Measurements from ENCODE around the gene EVL.
A peak's percentile ranks its signal among the peaks of the same experiment; 100 is the strongest.

EVL gene

DNA sequence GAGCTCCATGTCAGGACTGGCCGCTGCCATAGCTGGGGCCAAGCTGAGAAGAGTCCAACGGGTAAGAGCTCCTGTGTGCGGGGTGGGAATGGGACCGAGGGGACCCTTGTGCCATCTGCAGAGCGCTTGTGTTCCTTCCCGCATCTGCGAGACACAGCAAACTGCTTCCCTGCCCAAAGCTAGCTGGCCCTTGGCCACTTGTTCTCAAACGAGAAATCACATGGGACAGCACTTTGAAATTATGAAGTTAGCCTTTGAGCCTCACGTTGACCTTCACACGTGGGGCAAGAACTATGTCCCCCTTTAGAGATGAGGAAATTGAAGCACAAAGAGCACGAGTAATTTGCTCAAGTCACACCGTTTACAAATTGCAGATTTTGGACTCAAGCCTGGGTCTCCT, 63.5 kb downstream of the EVL start:
- DNase-seq (ENCODE audit: low read depth, low spot score), result no peak

DNA sequence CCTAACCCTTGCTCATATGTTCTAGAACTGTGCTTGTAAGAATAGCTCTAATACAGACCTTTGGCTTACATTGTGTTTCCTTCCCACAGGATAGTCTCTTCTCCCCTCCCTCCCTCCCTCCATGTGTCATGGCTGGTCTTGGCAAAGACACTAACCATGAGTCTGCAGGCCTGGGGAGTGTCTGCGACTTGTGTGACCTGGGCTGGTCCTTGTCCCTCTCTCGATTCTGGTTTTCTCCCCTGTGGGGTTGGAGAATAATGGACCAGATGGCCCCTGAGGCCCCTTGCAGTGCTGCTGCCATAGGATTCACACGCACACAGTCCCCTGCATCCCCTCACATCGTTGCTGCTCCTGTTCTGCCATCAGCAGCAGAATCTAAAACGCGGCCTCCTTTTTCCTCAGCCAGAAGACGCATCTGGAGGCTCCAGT, 64.0 kb downstream of the EVL start:
- DNase-seq (ENCODE audit: low read depth, low spot score), result no peak

DNA sequence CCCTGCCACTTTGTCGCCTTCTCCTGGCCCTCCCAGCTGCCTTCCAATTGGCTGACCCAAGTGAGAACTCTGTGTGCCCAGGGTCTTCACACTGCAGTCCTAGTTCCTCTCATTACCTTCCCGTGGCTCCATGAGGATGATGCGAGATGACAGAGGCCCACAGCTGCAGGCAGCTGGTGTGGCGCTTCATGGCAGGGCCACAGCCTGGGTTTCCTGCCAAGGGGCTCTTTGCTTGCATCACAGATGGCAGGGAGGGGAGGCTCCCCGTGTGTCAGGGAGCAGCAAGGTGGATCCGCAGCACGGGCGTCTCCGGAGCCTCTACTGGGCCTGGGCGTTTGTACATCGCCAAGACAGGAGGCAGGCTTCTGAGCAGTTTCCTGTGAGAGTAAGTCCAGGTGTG, 65.3 kb downstream of the EVL start:
- no peak for DNase-seq (ENCODE audit: low read depth, low spot score)

DNA sequence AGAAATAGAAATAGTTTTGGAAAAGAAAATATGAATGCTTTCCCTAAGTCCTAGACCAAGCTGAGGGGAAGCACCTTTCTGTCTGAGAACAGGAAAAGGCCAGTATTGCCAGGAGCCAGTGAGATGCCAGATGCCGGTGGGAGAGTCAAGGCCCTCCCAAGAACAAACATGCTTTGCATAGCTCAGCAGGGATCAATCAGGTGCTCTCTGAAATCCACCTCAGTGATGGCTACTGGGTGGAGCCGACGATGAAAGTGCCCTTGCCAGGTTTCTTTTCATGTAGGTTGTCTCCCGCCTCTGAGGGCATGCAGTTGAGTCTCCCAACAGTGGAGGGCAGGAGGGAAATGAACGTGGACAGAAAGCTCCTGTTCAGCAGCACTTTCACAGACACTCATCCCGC, 66.0 kb downstream of the EVL start:
- no peak for DNase-seq (ENCODE audit: low read depth, low spot score)

DNA sequence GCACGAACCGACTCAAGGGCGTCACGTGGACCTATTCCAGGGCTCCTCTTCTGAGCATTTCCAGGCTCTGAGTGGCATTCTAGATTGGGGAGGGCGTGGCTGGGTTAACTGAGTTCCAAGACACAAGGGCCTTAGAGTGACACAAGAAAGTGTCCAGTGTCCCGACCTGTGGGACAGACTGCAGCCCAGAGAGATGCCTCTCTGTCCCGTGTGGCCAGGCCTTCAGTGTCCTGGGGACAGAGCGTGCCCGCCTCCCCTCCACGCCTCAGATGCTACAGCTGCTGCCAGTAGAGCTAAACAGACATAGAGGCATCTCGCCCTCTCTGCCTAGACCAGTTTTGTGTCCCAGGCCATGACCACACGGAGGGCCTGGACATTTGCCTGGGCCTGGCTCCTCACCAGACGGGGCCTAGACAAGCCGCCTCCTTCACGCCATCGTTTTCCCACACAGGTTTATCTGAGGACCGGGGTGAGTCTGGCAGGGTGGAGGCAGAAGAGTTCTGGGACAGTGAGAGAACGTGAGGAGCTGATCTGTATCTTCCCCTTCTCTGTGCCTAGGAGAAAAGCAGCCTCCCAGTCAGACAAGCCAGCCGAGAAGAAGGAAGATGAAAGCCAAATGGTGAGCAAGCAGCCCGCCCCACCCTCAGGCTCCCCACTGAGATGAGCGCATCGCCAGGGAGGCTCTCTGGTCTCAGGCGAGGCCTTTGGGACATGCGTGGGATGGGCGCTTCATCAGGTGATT, 67.1 kb downstream of the EVL start:
- DNase-seq (ENCODE audit: low read depth, low spot score), result no peak

DNA sequence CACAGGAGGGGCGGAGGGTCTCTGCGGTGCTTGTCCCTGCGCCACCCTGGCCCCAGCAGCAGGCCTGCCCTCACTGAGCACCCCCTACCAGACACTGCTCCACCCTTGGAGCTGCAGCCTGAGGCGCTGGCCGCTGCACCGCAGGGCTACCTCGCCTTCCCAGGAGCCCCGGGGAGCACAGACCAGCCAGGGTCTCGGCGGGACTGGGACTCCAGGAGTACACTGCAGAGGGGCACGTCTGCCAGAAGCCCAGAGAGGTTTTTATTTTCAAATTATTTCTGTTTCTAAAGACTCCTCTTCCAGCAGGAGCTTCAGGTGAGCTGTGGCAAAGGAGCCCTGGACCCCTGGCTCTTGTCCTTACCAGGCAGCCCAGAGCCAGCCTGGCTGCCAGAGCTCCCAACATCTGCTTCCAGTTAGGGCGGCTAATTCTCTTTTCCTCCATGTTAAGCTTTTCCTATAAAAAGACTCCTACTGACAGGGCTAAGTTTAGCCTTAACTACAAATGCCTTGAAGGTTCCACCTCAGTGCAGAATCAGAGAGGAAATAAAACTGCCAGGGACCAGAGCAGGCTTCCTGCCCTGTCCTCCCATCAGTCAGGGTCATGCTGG, 67.8 kb downstream of the EVL start:
- DNase-seq (ENCODE audit: low read depth, low spot score), result no peak

DNA sequence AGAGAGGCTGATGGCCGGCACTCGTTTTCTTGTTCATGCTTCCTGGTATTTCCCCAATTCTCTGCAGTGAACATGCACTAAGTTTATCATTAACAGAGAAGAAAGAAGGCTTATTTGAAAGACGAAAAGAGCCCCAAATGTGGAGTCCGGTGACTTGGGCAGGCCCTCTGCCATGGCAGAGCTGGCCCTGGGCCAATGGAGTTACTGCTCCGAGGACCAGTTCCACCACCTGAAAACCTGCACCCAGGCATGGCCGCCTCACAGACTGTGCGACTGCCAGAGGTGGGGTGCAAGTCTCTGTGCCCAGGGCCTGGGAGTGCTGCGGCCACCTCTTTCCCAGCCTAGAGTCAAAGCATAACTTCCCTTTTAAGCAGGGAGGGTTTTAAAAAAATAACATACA, 69.4 kb downstream of the EVL start:
- no peak for DNase-seq (ENCODE audit: low read depth, low spot score)

DNA sequence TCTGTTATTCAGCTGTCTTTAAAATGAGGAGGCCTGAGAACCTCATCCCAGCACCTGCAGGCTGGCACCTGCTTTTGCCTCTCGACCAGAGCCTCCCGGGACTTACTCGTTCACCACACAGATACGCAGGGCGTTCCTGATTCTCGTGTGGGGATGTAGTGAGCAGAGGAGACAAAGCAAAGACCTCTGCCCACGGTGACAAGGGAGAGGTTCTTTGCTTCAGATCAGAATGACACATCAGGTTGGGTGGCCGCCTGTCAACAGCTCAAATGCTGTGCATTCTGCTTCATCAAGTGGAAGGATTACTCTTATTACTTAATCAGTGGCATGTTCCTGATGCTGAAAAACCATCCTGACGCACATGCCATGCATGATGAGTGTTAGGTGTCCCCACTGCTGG, 69.9 kb downstream of the EVL start:
- DNase-seq (ENCODE audit: low read depth, low spot score), result no peak

DNA sequence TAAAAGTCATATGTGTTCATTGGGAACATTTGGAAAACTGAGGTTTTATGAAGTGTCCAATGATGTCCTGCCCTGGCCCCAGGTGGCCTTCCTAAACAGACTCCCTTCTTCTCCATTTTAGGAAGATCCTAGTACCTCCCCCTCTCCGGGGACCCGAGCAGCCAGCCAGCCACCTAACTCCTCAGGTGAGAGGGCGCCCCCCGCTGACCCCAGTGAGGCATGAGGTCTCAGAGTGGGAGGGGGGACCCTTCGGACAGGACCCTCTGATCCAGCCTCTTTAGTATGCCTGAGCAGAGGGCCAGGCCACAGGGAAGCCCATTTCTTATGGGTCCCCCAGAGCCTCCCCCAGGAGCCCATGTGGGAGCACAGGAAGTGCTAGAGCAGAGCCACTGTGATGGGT, 70.6 kb downstream of the EVL start:
- no peak for DNase-seq (ENCODE audit: low read depth, low spot score)

DNA sequence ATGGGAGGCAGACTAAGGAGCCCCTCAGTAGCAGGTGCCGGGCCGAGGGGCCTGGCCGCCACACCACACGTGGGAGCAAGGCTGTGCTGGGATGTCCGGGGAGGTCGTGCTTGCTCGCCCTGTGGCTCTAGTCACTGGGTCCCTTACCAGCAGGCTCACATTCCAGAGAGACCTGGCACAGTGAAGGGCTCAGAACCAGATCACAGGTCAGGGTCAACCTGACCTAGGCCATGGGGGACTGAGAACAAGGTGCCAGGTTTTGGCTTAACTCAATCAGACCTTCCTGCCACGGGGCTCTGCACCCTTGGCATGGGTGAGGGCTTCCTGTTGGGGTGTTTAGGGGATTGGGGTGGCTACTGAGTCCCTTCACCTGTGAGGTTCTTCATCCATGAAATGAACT, 72.0 kb downstream of the EVL start:
- no peak for DNase-seq (ENCODE audit: low read depth, low spot score)

DNA sequence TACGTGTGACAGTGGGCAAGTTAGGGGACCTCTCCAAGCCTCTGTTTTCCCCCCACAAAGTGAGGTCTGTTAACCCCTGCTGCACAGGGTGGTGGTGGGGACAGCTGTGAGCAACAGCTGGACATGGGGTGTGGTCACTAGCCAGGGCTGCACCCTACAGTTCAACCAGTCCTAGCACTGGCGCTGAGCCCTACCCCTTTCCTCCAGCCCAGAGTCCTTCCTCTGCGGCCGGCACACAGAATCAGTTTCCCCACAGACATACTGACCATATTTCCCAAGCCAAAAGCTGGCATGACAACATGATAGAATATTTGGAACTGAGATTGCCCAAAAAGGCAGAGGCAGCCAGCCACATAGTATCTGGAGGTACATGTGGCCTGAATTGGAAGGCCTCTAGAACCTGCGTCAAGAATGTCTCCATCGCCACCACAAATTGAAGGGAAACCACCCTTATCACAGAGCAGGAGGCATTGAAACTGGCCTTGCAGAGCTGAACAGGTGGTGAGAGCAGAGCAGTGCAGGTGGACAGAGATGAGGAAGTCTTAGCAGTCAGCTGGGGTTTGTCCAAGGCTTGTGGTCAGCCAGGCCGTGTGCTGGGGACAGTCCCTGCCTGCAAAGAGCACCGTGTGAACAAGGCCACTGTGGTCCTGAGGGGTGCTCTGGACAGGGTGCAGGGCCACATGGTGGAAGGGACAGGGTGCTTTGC, 73.0 kb downstream of the EVL start:
- no peak for DNase-seq (ENCODE audit: low read depth, low spot score)

DNA sequence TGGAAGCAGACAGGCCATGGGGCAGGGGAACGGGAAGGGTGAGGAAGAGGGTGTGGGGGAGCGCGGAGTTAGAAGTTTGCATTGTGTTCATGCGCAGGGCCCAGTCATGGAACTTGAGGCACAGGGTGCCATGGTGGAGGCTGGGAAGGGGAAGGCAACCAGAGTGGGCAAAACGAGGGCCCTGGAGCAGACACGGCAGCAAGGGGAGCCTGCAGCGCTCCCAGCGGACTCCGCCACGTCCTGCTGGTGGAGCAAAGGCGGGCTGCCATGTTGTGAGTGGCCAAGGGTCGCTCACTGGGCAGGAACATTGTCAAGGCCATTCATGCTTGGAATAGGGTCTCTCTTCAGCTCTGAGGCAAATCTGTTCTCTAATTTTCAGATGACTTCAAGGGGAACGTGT, 73.7 kb downstream of the EVL start:
- no peak for DNase-seq (ENCODE audit: low read depth, low spot score)

DNA sequence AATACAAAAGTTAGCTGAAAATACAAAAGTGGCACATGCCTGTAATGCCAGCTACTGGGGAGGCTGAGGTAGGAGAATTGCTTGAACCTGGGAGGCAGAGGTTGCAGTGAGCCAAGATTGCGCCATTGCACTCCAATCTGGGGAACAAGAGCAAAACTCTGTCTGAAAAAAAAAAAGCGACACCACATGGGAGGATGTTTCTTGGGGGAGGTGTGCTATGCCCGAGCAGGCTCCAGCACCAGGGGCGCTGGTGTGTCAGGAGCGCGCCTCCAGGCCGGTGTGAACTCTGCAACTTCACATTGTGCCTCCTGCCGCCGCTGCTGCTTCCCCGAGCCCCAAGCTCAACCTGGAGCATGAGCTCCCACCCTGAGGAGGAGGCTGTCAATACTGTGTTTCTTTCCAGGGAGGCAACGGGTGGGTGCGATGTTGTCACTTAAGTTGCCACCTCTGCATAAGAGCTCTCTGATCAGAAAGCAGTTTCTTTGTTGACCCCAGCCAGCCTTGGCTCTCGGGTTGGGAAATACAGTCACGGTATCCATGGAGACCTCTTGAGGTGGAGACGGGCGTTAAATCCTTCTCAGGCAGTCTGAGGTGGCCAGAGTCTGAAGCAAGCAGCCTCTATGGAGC, 75.3 kb downstream of the EVL start:
- peak; percentile 68 for DNase-seq (ENCODE audit: low read depth, low spot score)

DNA sequence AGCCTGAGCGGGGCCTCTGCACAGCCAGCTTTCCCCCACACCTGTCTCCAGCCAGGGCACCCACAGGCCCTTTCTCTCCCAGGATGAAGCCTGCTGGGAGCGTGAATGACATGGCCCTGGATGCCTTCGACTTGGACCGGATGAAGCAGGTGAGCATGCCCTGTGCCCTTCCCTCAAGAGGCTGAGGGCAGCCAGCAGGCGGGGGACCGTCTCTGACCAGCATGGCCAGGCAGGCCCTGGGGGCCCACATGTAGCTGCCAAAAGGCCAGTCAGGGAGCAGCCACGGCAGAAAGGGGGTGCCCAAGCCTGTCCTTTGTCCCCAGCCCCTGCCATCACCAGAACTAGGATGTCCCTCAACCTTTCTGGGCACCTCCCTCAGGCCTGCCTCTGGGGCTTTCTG, 75.9 kb downstream of the EVL start:
- no peak for DNase-seq (ENCODE audit: low read depth, low spot score)

DNA sequence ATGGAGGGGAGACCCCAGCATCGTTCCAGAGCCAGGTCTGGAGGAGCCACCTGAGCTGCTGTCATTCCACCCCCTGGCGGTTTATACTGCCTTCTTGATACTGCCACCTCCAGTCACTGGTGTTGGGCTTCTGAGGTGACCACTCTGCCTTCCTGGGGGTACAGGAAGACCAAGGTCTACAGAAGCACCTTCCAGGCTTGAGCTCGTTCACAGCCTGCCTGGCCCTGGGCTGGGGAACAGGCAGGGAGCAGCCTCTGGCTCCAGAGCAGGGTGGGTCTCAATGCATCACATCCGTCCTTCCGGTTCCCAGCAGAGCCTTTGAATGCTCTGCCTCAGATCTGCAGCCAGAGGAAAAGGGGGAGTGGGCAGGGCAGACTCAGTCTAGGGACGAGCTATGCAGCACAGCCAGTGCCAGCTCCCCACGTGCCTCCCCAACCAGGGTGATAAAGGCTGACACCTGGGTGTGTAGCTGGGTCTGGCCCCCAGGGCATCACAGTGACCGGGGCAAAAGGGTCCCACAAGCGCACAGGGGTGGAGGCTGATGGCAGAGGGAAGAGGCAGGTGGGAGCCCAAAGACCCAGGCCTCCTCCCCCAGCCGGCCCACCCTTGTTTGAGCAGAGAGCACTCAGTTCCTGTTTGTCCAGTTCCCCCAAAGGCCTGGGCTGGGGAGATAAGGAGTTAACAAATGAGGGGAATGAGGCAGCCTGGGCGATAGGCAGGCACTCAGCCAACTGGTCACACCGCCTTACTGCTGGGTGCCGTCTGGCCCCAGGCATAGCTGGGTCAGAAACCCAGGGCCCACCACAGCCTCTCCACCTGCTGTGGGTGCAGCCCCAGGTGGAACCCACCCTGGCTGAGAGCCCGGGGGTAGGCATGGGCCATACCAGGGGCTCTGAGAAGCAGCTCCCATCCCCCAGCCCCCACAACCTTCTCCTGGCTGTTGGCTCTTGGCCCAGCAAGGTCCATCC, 77.1 kb downstream of the EVL start:
- DNase-seq (ENCODE audit: low read depth, low spot score), result no peak

DNA sequence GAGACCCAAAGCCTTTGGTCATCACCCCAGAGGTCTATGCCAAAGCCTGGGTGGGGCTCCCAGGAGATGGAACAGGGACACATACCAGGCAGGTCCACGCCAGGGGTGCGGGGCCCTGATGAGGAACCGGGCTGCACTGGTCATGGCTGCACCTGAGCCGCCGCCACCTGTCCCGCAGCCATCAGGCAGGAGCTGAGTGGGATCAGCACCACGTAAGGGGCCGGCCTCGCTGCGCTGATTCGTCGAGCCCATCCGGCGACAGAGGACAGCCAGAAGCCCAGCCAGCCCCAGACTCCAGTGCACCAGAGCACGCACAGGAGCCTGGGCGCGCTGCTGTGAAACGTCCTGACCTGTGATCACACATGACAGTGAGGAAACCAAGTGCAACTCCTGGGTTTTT, 78.3 kb downstream of the EVL start:
- DNase-seq (ENCODE audit: low read depth, low spot score), result no peak

DNA sequence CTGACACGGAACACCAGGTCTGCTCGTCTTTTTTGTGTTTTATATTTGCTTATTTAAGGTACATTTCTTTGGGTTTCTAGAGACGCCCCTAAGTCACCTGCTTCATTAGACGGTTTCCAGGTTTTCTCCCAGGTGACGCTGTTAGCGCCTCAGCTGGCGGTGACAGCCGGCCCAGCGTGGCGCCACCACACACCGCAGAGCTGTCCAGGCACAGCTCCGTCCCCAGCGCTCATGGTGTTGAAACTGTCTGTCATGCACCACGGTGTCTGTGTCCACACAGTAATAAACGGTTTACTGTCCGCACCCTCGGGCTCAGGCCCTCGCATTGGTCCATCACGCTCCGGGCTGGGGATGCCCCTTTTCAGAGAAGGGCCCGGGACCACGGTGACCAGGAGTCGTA, 78.7 kb downstream of the EVL start:
- DNase-seq (ENCODE audit: low read depth, low spot score), result no peak

DNA sequence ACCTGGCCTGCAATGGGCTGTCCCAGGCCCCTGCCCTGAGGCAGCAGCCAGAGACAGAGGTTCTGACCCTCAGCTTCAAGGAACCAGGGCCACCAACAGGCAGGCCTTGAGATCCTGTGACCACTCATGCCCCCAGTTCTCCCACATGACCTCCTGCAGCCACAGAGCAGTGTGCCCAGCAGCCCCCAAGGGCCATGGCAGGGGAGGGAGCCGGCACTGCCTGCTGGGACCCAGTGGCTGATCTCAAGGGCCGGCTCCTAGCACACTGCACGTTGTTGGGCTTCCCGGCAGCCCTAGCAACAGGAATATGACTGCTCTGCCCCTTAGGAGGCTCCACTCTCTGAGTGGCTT, 79.4 kb downstream of the EVL start:
- DNase-seq (ENCODE audit: low read depth, low spot score), result no peak

DNA sequence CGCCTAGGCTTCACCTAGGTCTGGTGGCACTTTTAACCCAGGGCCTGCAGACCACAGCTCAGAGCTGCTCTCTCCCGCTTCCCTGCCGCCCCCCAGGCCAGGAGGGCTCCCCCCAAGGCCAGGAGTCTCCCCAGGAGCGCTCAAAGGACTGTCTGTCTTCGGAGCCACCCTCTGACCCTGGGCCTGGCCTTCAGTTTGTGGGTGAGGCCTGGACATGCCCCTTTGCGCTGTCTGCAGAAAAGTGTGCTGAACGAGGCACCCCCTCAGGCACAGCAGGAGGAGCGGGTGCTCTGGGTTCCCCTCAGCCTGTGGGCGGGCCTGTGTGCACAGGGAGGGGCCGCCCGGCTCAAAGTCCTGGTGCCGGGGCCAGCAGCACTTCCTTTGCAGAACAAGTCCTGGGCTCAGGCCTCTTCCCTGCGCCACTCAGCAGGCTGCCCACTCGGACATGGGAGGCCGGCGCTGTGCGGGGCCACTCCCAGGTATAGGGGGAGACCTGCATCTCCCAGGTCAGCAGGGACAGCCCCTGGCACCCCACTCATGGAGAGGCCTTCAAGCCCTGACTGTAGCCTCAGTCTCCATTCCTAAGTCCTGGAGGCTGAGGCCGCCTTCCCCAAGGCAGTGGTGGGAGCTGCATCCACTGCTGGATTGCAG, 79.9 kb downstream of the EVL start:
- DNase-seq (ENCODE audit: low read depth, low spot score), result no peak

DNA sequence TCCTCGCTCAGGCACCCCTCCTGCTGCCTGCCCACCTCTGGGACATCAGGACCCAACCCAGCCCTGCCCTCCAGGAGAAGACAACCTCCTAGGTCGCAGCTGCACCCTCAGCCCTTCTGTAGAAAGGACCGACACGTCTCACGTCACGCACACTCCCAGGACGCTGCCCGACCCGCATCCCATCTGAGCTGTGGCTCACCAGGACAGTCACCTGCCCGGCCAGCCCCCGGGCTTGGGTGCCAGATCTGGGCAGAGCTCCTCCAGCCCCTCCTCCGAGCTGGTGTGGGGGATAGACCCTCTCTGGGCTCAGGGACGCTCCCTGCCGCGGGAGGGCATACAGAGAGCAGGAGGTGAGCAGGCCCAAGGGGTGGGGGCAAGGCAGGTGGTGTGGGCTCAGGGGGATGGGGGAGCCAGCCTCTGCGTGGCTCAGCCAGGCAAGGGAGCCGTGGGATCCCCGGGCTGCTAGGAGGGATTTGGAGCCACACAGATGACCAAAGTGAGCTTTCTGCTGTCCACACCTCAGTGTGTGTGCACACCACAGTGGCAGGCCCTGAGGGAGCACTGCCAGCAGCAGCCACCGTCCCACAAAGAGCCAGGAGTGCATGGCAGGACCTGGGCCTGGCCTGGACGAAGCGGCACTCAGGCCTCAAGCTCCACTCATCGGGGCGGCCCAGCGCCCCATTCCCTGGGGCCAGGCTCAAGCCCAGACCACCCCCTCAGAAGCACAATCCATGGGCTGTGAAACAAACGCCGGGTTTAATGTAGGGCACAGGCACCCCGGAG, 80.7 kb downstream of the EVL start:
- no peak for DNase-seq (ENCODE audit: low read depth, low spot score)
